Measurements from ENCODE around the gene LHB.

The LHB gene

DNA sequence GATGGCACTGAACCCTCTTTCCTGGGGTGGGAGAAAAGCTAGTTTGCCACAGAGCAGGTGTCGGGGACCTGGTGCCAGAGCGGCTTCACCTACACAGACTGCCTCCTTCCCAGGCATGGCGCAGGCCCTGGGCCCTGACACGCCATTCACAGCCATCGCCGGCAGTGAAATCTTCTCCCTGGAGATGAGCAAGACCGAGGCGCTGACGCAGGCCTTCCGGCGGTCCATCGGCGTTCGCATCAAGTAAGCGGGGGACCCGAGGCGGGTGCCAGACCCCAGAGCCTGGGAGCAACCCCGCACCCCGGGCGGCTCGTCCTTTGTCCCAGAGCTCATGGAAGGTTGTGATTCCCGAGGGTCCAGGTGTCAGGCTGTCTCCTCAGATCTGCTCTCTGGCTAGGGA lies 10.0 kb downstream of the LHB start:
- in situ Hi-C loops (cut with HindIII; ENCODE audit: low sequenced_read_pairs) = no loop called here
- DNase-seq (ENCODE audit: low read depth) = no peak
- H3K4me3 ChIP-seq (ENCODE audit: low read depth, low read length) = no peak overlapping the region
- TF ChIP-seq CTCF (IDR thresholded peaks at IDR 0.05; ENCODE audit: low read depth, low read length, missing control alignments) = no peak

DNA sequence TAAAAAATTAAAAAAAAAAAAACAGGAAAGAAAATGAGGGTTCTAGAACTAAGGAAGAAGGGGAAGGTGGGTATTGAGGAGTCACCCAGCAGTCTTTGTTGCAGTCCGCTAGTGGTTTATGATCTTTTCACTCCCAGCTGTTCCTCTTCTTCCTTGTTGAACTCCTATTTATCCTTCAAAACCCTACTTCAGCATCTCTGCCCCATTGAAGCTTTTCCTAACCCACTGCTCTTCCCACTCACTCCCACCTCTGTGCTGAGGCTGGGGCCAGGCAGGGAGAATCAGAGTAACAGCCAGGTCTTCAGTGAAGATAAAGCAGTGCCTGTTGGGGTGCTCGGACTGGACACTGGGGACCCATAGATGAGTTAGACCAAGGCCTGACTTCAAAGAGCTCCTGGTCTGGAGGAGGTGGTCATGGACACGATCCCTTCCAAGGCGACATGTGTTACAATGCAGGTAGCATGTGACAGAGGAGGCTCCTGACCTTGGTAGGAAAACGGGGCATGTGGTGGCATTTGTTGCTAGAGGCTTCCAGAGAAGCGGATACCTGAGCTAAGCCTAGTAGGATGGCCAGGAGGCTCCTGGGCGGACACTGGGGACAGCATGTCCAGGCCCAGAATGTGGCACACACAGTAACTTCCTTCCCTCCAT lies 11.8 kb downstream of the LHB start:
- no peak overlapping the region for H3K4me3 ChIP-seq (ENCODE audit: low read depth, low read length)
- TF ChIP-seq CTCF (IDR thresholded peaks at IDR 0.05; ENCODE audit: low read depth, low read length, missing control alignments) = no peak
- no peak for DNase-seq (ENCODE audit: low read depth)
- in situ Hi-C loops (cut with HindIII; ENCODE audit: low sequenced_read_pairs) = no loop called here

DNA sequence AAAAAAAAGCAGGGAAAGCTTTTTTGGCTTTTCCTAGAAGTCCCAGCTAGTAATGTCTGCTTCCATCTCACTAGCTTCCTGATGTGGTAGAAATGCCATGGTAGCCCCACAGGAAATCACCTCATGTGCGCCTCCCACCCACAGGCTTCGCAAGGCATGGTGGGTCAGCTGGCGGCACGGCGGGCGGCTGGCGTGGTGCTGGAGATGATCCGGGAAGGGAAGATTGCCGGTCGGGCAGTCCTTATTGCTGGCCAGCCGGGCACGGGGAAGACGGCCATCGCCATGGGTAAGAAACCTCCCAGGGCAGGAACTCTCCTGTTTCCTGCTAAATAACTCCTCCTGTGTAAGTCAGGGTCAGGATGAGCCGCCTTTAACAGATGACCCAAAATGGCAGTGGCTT lies 12.8 kb downstream of the LHB start:
- TF ChIP-seq CTCF (IDR thresholded peaks at IDR 0.05; ENCODE audit: low read depth, low read length, missing control alignments) = no peak
- no peak overlapping the region for H3K4me3 ChIP-seq (ENCODE audit: low read depth, low read length)
- in situ Hi-C loops (cut with HindIII; ENCODE audit: low sequenced_read_pairs) = no loop called here
- no peak for DNase-seq (ENCODE audit: low read depth)

GRCh38 chr19:48999481-49000325 lies 17.2 kb downstream of the LHB start:
- peak; percentile 66 for DNase-seq (ENCODE audit: low read depth)
- no peak overlapping the region for H3K4me3 ChIP-seq (ENCODE audit: low read depth, low read length)
- in situ Hi-C loops (cut with HindIII; ENCODE audit: low sequenced_read_pairs) = no loop called here
- peak; percentile 93 for TF ChIP-seq CTCF (IDR thresholded peaks at IDR 0.05; ENCODE audit: low read depth, low read length, missing control alignments)

DNA sequence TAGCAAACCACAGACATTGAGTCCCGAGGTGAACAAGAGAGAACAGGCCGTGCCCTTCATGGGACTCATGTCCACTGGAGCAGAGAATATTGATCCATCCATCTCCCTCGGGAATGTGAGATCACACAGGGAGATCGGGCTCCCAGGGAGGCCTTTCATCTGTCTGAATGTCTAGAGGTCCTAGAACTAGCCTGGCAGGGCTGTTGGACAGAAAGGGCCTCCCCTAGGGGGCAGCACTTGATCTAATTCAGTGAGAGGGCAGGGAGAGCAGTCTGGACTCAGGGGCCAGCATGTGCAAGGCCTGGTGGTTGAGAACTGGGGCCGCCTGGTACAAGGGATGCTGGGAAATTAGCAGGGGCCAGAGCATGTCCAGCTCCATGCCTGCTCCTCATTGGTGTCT lies 18.9 kb downstream of the LHB start:
- in situ Hi-C loops (cut with HindIII; ENCODE audit: low sequenced_read_pairs) = no loop called here
- DNase-seq (ENCODE audit: low read depth) = no peak
- peak; percentile 65 for TF ChIP-seq CTCF (IDR thresholded peaks at IDR 0.05; ENCODE audit: low read depth, low read length, missing control alignments)
- no peak overlapping the region for H3K4me3 ChIP-seq (ENCODE audit: low read depth, low read length)

GRCh38 chr19:48994035-48994386 lies 22.9 kb downstream of the LHB start:
- no peak for TF ChIP-seq CTCF (IDR thresholded peaks at IDR 0.05; ENCODE audit: low read depth, low read length, missing control alignments)
- no peak for DNase-seq (ENCODE audit: low read depth)
- H3K4me3 ChIP-seq (ENCODE audit: low read depth, low read length) = peak overlapping the region; percentile 93
- in situ Hi-C loops (cut with HindIII; ENCODE audit: low sequenced_read_pairs) = no loop called here

Data from astrocyte of the cerebellum (primary cell).